AG04450 (cell line): ENCODE measurements around the gene MTO1. TPM values are rescaled to one million over a fixed set of nuclear protein-coding genes. Genes with fewer than 3 reads are reported as not detected.

Experiments used
- CTCF ChIA-PET: fragments of 300-600, 350-600 bp; formaldehyde crosslinking; extraction: SDS; loops from one replicate; lab custom pipeline; 2022; ENCODE audit warnings: antibody characterized with exemption, inconsistent platforms; lab: Charles Lee
- POLR2A ChIA-PET: fragments of 350-600 bp; formaldehyde crosslinking; extraction: SDS; loops from one replicate; lab custom pipeline; 2021; ENCODE audit warnings: antibody characterized with exemption, inconsistent platforms; lab: Yijun Ruan, JAX
- DNase-seq: peaks from one replicate; pipeline ENCODE4 v3.0.0-alpha.2; 2011; ENCODE audit warnings: low read depth, low spot score
- H3K27ac ChIP-seq: one replicate; pipeline ENCODE4 v1.5.1; 2012; ENCODE audit warnings: low read depth, low read length, control low read depth
- H3K27me3 ChIP-seq: one replicate; pipeline ENCODE4 v1.6.0; 2012; ENCODE audit warnings: low read length; ENCODE audit not compliant: control insufficient read depth, insufficient read depth
- H3K4me3 ChIP-seq: 2 replicates; pipeline ENCODE4 v1.5.1; 2011; ENCODE audit warnings: mild to moderate bottlenecking, low read depth, low read length, control low read depth
- H3K9me3 ChIP-seq: 2 replicates; pipeline ENCODE4 v1.5.1; 2012; ENCODE audit warnings: low read length; ENCODE audit not compliant: control insufficient read depth, insufficient read depth
- CTCF ChIP-seq: IDR thresholded peaks from 2 replicates; pipeline ENCODE4 v1.5.1; 2011; ENCODE audit warnings: low read depth, low read length, control low read depth, inconsistent platforms
- polyA plus RNA-seq: library from polyadenylated mRNA; depleted of rRNA; stranded (reverse); fragments of >200 nt; gene quantifications from 2 replicates; pipeline ENCODE4 v1.2.3, GENCODE V29; 2011

MTO1 gene
- polyA plus RNA-seq, 1 experiment: 23.1 TPM

GRCh38 chr6:73519926-73520687 lies 58.6 kb downstream of the MTO1 start:
- no peak for TF ChIP-seq CTCF
- DNase-seq: no peak
- Histone ChIP-seq H3K9me3 (peaks cover 3% of the 10 kb centered on the region; the same call in 1 of the 2 replicates), H3K27me3 (no peaks in the 10 kb centered on the region), H3K4me3 (peak overlapping the region; percentile 99), H3K27ac (peak overlapping the region; percentile 97)
- ChIA-PET CTCF (interaction anchor here (0.7 to 2.4 kb wide), 2 partner anchors 91 to 112 kb away, joined by 3 to 16 read pairs; no protein-coding TSS in a partner anchor), POLR2A (interaction anchor here (0.6 to 3.8 kb wide), 26 partner anchors 10 to 1723 kb away, joined by 3 to 142 read pairs (median 4); partner anchors contain the start of genes COL12A1, COX7A2 and SLC17A5)

- peak within 1 kb of the TSS; percentile 99 for H3K4me3 ChIP-seq
- CTCF ChIA-PET: interaction anchor here (0.7 to 2.4 kb wide), 5 partner anchors 7 to 132 kb away, joined by 3 to 16 read pairs (median 3); no protein-coding TSS in a partner anchor
- DNase-seq: peak; percentile 100
- POLR2A ChIA-PET: interaction anchor here (0.7 to 3.8 kb wide), 26 partner anchors 8 to 1723 kb away, joined by 3 to 142 read pairs (median 4); partner anchors contain the start of genes COL12A1, COX7A2, MTO1 and SLC17A5
- H3K27me3 ChIP-seq: no peaks in the 10 kb centered on the region
- peak within 1 kb of the TSS; percentile 100 for H3K27ac ChIP-seq
- peaks cover 3% of the 10 kb centered on the region; the same call in 1 of the 2 replicates for H3K9me3 ChIP-seq
- no peak for TF ChIP-seq CTCF
Measured at GRCh38 chr6:73520688-73521350, 59.3 kb downstream of the MTO1 start, which contains the start of gene EEF1A1. TSS of gene EEF1A1 (minus strand) at chr6:73521032. CDS start at chr6:73520026, 1,006 bp downstream.

- DNase-seq: peak; percentile 64
- ChIA-PET POLR2A (interaction anchor here (0.7 to 3.8 kb wide), 16 partner anchors 9 to 132 kb away, joined by 3 to 142 read pairs (median 6); partner anchors contain the start of genes MTO1 and SLC17A5), CTCF (interaction anchor here (0.7 to 2.4 kb wide), 6 partner anchors 8 to 212 kb away, joined by 3 to 16 read pairs (median 3); no protein-coding TSS in a partner anchor)
- peak overlapping the region; percentile 100 for H3K27ac ChIP-seq
- no peak for TF ChIP-seq CTCF
- peak overlapping the region; percentile 99 for H3K4me3 ChIP-seq
- H3K27me3 ChIP-seq: no peaks in the 10 kb centered on the region
- peaks cover 3% of the 10 kb centered on the region; the same call in 1 of the 2 replicates for H3K9me3 ChIP-seq
Measured at GRCh38 chr6:73521351-73521985, 59.9 kb downstream of the MTO1 start.

- CTCF ChIA-PET: interaction anchor here (0.5 to 1.1 kb wide), 4 partner anchors 9 to 210 kb away, joined by 3 to 6 read pairs (median 3); no protein-coding TSS in a partner anchor
- no peak for TF ChIP-seq CTCF
- Histone ChIP-seq H3K27ac (peak overlapping the region; percentile 61), H3K27me3 (no peaks in the 10 kb centered on the region), H3K4me3 (peak overlapping the region; percentile 53), H3K9me3 (peaks cover 3% of the 10 kb centered on the region; the same call in 1 of the 2 replicates)
- DNase-seq: no peak
- POLR2A ChIA-PET: interaction anchor here (0.6 to 2.0 kb wide), 2 partner anchors 43 to 56 kb away, joined by 3 to 10 read pairs; no protein-coding TSS in a partner anchor
Measured at GRCh38 chr6:73523434-73524123, 62.0 kb downstream of the MTO1 start.
